H1 (cell line): Measurements from ENCODE around the gene DLG1. TPM values are rescaled to one million over a fixed set of nuclear protein-coding genes. Genes with fewer than 3 reads are reported as not detected.

Source experiments
- CTBP2 ChIP-seq: IDR thresholded peaks from 2 replicates; pipeline ENCODE4 v1.7.0; 2011; ENCODE audit warnings: borderline replicate concordance, mild to moderate bottlenecking, moderate library complexity, mixed read lengths, low read length; ENCODE audit not compliant: insufficient read depth, insufficient read length
- EP300 ChIP-seq, 2 experiments: IDR thresholded peaks; 1 replicate in 1 of 2; 2 replicates in 1 of 2; pipeline ENCODE4 v1.6.1; 2011 to 2012; ENCODE audit warnings: low read depth in 2 of 2, low read length in 2 of 2, mild to moderate bottlenecking in 2 of 2, borderline replicate concordance in 1 of 2, inconsistent platforms in 1 of 2, moderate library complexity in 1 of 2
- KDM4A ChIP-seq: IDR thresholded peaks from one replicate; pipeline ENCODE4 v1.7.1; 2012; ENCODE audit warnings: low read depth, mild to moderate bottlenecking, moderate library complexity, low read length, inconsistent platforms; ENCODE audit not compliant: severe bottlenecking
- TAF7 ChIP-seq: optimal IDR thresholded peaks from 2 replicates; pipeline ENCODE3; 2011; ENCODE audit warnings: low read depth, mild to moderate bottlenecking, inconsistent platforms, low read length, moderate library complexity, borderline replicate concordance
- TCF12 ChIP-seq: IDR thresholded peaks from 2 replicates; pipeline ENCODE4 v1.6.1; 2011; ENCODE audit warnings: low read depth, mild to moderate bottlenecking, low read length
- polyA plus RNA-seq, 7 experiments: library from polyadenylated mRNA; depleted of rRNA in 3 of 7; stranded (reverse) in 5 of 7; unstranded in 2 of 7; fragments of >200 nt in 5 of 7; fragments of 200-250 nt in 2 of 7; gene quantifications; 1 replicate in 5 of 7; 2 replicates in 1 of 7; 4 replicates in 1 of 7; pipeline versions ENCODE4 v1.2.1 to v1.2.3, GENCODE V29; 2011 to 2013; ENCODE audit warnings: missing spikeins in 2 of 7, mixed read lengths in 2 of 7
- total RNA-seq: library from RNA; stranded (reverse); fragmentation: NEBNext Ultra II Directional; extraction: Animal tissue kit (Norgen Biotek cat#: 25700); gene quantifications from 2 replicates; pipeline ENCODE4 v1.2.1, GENCODE V29; 2021

DLG1 gene
- total and polyA plus RNA-seq, 2 of the 8 experiments (the other 6 are each of a cell fraction or from before 2014, with no cell fraction given), result 13.4 to 78.8 TPM

DNA sequence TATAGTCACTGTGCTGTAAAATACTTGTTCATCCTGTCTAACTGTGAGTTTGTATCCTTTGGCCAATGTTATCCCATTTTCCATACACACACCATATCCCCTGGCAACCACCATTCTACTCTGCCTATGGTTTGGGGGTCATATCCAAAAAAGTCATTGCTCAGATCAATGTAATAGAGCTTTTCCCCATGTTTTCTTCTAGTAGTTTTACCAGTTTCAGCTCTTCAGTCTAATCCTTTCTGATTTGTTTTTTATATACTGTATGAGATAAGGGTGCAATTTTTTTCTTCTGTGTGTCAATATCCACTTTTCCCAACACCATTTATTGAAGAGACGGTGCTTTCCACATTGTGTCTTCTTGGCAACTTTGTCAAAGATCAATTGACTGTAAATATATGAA is 14.0 kb upstream of the DLG1 start (continued):
- TF ChIP-seq EP300 (IDR thresholded peaks at IDR 0.05; ENCODE audit: borderline replicate concordance in 1 of 2, low read depth in 2 of 2, low read length in 2 of 2) (no peak), KDM4A (no peak), TCF12 (no peak), TAF7 (no peak), CTBP2 (no peak)
- TF ChIP-seq, all 59 proteins: peak for 0
